Astrocyte (in vitro differentiated cells and primary cell): ENCODE data around the gene GASK1B.

Experiments used
- EZH2 ChIP-seq: IDR thresholded peaks from 2 replicates; pipeline ENCODE4 v1.6.1; 2012; ENCODE audit warnings: mild to moderate bottlenecking, low read length, inconsistent platforms; ENCODE audit not compliant: insufficient read depth
- TF ChIP-seq, protein P1 (sequence below): IDR thresholded peaks from 2 replicates; pipeline ENCODE4 v1.5.1; 2011; ENCODE audit warnings: low read depth, mild to moderate bottlenecking, inconsistent platforms, low read length, moderate library complexity; ENCODE audit not compliant: insufficient read depth

DNA sequence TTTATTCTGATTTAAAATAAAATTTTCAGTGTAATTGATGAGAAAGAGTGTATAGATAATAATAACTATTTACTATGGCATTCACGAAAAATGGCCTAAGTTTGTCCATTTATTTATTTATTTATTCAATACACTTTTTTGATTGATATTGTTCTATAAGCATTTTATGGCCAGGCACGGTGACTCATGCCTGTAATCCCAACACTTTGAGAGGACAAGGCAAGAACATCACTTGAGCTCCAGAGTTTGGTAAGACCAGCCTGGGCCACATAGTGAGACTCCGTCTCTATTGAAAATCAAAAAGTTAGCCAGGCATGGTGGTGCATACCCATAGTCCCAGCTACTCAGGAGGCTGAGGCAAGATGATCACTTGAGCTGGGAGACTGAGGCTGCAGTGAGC, 25.7 kb downstream of the GASK1B start:
- TF ChIP-seq, protein P1, sequence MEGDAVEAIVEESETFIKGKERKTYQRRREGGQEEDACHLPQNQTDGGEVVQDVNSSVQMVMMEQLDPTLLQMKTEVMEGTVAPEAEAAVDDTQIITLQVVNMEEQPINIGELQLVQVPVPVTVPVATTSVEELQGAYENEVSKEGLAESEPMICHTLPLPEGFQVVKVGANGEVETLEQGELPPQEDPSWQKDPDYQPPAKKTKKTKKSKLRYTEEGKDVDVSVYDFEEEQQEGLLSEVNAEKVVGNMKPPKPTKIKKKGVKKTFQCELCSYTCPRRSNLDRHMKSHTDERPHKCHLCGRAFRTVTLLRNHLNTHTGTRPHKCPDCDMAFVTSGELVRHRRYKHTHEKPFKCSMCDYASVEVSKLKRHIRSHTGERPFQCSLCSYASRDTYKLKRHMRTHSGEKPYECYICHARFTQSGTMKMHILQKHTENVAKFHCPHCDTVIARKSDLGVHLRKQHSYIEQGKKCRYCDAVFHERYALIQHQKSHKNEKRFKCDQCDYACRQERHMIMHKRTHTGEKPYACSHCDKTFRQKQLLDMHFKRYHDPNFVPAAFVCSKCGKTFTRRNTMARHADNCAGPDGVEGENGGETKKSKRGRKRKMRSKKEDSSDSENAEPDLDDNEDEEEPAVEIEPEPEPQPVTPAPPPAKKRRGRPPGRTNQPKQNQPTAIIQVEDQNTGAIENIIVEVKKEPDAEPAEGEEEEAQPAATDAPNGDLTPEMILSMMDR, result no peak
- TF ChIP-seq EZH2, result no peak
